ENCODE results near the gene GRAMD2A.

Gene GRAMD2A

GRCh38 chr15:72197460-72198355 lies at the start of gene GRAMD2A:
TSS of gene GRAMD2A (minus strand) at chr15:72197787.
- H3K79me2 ChIP-seq (ENCODE audit: insufficient read depth, low read length): no peaks in the 10 kb centered on the region
- no peaks in the 10 kb centered on the region for H3K27me3 ChIP-seq (ENCODE audit: low read length)
- no peaks in the 10 kb centered on the region for H3K9me3 ChIP-seq (ENCODE audit: insufficient read depth, low read length)
- H3F3A ChIP-seq (ENCODE audit: insufficient read depth): peaks cover 30% of the 10 kb centered on the region
- H3K27ac ChIP-seq (ENCODE audit: low read depth, low read length): no peak within 1 kb of the TSS
- H4K20me1 ChIP-seq (ENCODE audit: low read depth, low read length): peaks cover 5% of the 10 kb centered on the region; the same call in 1 of the 2 replicates
- no peaks in the 10 kb centered on the region for H3K9me2 ChIP-seq (replicated peaks; ENCODE audit: insufficient read depth, low read length)
- H3K9ac ChIP-seq (ENCODE audit: low read length): no peak within 1 kb of the TSS
- TF ChIP-seq EZH2phosphoT487 (conservative IDR thresholded peaks at IDR 0.05; ENCODE audit: low read length) (no peak), CTCF (IDR thresholded peaks at IDR 0.05; ENCODE audit: insufficient read depth, low read length, poor library complexity, severe bottlenecking) (no peak)
- H3K4me3 ChIP-seq (ENCODE audit: insufficient read depth, low read length, poor library complexity, severe bottlenecking): no peak within 1 kb of the TSS
- H2AFZ ChIP-seq (ENCODE audit: low read depth, low read length, severe bottlenecking): no peak within 1 kb of the TSS
- no peak within 1 kb of the TSS for H3K4me2 ChIP-seq (ENCODE audit: low read depth, low read length, poor library complexity, severe bottlenecking)
- H3K36me3 ChIP-seq (ENCODE audit: low read length): peaks cover 12% of the 10 kb centered on the region

- H3K27me3 ChIP-seq (ENCODE audit: low read length): no peaks in the 10 kb centered on the region
- no peak overlapping the region for H2AFZ ChIP-seq (ENCODE audit: low read depth, low read length, severe bottlenecking)
- H3K36me3 ChIP-seq (ENCODE audit: low read length): no peaks in the 10 kb centered on the region
Observed at GRCh38 chr15:72242775-72243370, 45.3 kb upstream of the GRAMD2A start.

GRCh38 chr15:72239652-72240051 lies 42.1 kb upstream of the GRAMD2A start:
- Histone ChIP-seq H3K27ac (ENCODE audit: low read depth, low read length) (no peak overlapping the region), H3K9me2 (replicated peaks; ENCODE audit: insufficient read depth, low read length) (no peaks in the 10 kb centered on the region), H2AFZ (ENCODE audit: low read depth, low read length, severe bottlenecking) (no peak overlapping the region), H3K27me3 (ENCODE audit: low read length) (no peaks in the 10 kb centered on the region), H3K9me3 (ENCODE audit: insufficient read depth, low read length) (no peaks in the 10 kb centered on the region), H4K20me1 (ENCODE audit: low read depth, low read length) (no peaks in the 10 kb centered on the region), H3K4me3 (ENCODE audit: insufficient read depth, low read length, poor library complexity, severe bottlenecking) (no peak overlapping the region), H3K79me2 (ENCODE audit: insufficient read depth, low read length) (no peaks in the 10 kb centered on the region), H3K9ac (ENCODE audit: low read length) (no peak overlapping the region), H3F3A (ENCODE audit: insufficient read depth) (no peaks in the 10 kb centered on the region), H3K4me2 (ENCODE audit: low read depth, low read length, poor library complexity, severe bottlenecking) (no peak overlapping the region), H3K36me3 (ENCODE audit: low read length) (no peaks in the 10 kb centered on the region)
- no peak for TF ChIP-seq CTCF (IDR thresholded peaks at IDR 0.05; ENCODE audit: insufficient read depth, low read length, poor library complexity, severe bottlenecking)

More at GRCh38 chr15:72242775-72243370, 45.3 kb upstream of the GRAMD2A start:
- H4K20me1 ChIP-seq (ENCODE audit: low read depth, low read length): no peaks in the 10 kb centered on the region
- TF ChIP-seq CTCF (IDR thresholded peaks at IDR 0.05; ENCODE audit: insufficient read depth, low read length, poor library complexity, severe bottlenecking): no peak
- no peak for TF ChIP-seq EZH2phosphoT487 (conservative IDR thresholded peaks at IDR 0.05; ENCODE audit: low read length)
- H3K9me3 ChIP-seq (ENCODE audit: insufficient read depth, low read length): no peaks in the 10 kb centered on the region
- no peak overlapping the region for H3K4me3 ChIP-seq (ENCODE audit: insufficient read depth, low read length, poor library complexity, severe bottlenecking)
- H3K27ac ChIP-seq (ENCODE audit: low read depth, low read length): no peak overlapping the region
- H3K79me2 ChIP-seq (ENCODE audit: insufficient read depth, low read length): no peaks in the 10 kb centered on the region
- H3K9me2 ChIP-seq (replicated peaks; ENCODE audit: insufficient read depth, low read length): no peaks in the 10 kb centered on the region
- H3F3A ChIP-seq (ENCODE audit: insufficient read depth): no peaks in the 10 kb centered on the region
- no peak overlapping the region for H3K9ac ChIP-seq (ENCODE audit: low read length)
- no peak overlapping the region for H3K4me2 ChIP-seq (ENCODE audit: low read depth, low read length, poor library complexity, severe bottlenecking)

Data from SU-DHL-6 (cell line).